Measurements from ENCODE around the gene NTRK3.
"Not testable (repeated sequence)": the region's sequence is repeated elsewhere in the genome, so short reads cannot be mapped to it uniquely, and the experiment has no call there.

Gene NTRK3

DNA sequence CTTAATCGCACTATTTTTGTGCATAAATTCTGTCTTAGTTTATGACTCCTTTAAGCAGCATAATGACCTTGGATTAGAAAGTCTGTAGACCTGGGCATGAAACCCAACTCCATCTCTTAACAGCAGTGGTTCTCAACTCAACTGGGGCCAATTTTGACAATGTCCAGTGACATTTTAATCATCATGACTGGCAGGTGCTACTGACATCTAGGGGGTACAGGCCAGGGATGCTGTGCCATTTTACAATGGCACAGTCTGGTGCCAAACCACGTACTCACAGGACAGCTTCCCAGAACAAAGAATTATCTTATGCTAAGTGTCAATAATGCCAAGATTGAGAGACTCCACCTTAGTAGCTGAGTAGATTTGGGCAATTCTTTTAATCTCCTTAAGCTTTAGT lies 405.0 kb downstream of the NTRK3 start:
- CTCF ChIA-PET = no interaction called here
- POLR2A ChIA-PET (ENCODE audit: low non-redundant PET) = no interaction called here
- TF ChIP-seq, protein P1, sequence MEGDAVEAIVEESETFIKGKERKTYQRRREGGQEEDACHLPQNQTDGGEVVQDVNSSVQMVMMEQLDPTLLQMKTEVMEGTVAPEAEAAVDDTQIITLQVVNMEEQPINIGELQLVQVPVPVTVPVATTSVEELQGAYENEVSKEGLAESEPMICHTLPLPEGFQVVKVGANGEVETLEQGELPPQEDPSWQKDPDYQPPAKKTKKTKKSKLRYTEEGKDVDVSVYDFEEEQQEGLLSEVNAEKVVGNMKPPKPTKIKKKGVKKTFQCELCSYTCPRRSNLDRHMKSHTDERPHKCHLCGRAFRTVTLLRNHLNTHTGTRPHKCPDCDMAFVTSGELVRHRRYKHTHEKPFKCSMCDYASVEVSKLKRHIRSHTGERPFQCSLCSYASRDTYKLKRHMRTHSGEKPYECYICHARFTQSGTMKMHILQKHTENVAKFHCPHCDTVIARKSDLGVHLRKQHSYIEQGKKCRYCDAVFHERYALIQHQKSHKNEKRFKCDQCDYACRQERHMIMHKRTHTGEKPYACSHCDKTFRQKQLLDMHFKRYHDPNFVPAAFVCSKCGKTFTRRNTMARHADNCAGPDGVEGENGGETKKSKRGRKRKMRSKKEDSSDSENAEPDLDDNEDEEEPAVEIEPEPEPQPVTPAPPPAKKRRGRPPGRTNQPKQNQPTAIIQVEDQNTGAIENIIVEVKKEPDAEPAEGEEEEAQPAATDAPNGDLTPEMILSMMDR (conservative IDR thresholded peaks at IDR 0.05; ENCODE audit: low read depth) = no peak
- no peak for DNase-seq (ENCODE audit: low spot score)
- no peak overlapping the region for H3K27ac ChIP-seq

DNA sequence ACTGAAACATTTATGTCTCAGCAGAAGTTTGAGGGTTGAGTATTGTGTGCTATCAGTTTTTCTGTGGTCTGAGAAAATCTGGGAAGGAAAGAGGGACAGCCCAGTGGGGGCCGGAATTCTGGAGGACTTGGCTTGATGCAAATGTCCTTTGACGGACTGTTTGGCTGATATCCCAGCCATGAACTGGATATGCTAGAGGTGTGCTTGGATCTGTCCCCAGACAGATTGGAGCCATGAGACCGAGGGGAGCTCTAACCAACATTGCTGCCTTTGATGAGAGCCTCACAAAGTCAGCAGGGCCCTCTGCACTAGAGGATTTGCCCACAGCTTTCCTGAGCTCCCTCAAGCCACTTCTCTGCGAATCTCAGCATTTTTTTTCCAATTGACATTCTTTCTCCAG lies 405.6 kb downstream of the NTRK3 start:
- no peak for DNase-seq (ENCODE audit: low spot score)
- POLR2A ChIA-PET (ENCODE audit: low non-redundant PET) = no interaction called here
- no peak overlapping the region for H3K27ac ChIP-seq
- CTCF ChIA-PET = no interaction called here
- TF ChIP-seq, protein P1 (conservative IDR thresholded peaks at IDR 0.05; ENCODE audit: low read depth) = no peak

DNA sequence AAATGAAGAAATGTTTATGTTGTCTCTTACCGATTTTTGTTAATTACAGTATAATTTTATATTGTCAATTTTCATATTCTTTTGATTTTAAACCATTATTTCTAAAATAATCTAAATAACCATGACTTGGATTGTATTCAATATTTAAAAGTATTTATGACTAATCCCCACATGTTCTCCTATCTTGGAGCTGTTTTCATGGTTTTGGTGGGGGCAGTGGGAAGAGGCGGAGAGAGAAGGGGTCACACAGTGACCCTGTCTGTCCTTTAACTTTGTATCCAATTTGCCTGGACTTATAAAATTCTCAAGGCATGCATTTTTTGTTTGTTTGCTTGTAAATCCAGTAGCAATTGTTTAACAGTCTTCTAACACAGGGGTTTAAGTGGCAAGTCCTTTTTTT lies 407.4 kb downstream of the NTRK3 start:
- H3K27ac ChIP-seq = no peak overlapping the region
- TF ChIP-seq, protein P1 (conservative IDR thresholded peaks at IDR 0.05; ENCODE audit: low read depth) = no peak
- ChIA-PET POLR2A (ENCODE audit: low non-redundant PET) (no interaction called here), CTCF (no interaction called here)
- DNase-seq (ENCODE audit: low spot score) = no peak

DNA sequence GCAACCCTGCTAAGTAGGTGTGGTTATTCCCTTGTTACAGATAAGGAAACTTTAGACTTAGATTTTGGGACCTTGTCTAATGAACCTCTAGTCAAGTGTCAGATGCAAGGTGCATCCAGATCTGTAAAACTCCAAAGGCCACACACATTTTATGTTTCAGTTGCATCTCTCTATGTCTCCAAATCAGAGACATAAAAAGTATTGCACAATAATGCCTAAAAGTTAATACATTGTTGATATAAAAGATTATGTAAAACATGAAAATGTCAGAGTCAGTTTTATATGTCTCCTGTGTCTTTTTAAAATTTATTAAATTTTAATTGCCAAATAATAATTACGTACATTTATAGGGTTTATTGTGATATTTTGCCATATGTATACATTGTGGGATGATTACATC lies 408.5 kb downstream of the NTRK3 start:
- CTCF ChIA-PET = no interaction called here
- no peak overlapping the region for H3K27ac ChIP-seq
- POLR2A ChIA-PET (ENCODE audit: low non-redundant PET) = no interaction called here
- no peak for DNase-seq (ENCODE audit: low spot score)
- TF ChIP-seq, protein P1 (conservative IDR thresholded peaks at IDR 0.05; ENCODE audit: low read depth) = no peak

DNA sequence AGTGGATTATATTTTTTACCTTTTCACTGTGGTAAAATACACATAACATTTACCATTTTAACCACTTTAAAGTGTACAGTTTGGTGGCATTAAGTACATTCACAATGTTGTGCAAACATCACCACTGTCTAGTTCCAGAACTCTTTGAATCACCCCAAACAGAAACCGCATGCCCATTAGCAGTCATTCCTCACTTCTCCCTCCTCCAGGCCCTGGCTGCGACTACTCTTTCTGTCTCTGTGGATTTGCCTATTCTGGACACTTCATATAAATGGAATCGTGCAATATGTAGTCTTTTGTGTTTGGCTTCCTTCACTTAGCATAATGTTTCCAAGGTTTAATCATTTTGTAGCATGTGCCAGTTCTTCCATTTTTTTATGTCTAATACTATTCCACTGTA lies 409.8 kb downstream of the NTRK3 start:
- CTCF ChIA-PET = no interaction called here
- DNase-seq (ENCODE audit: low spot score) = no peak
- no peak overlapping the region for H3K27ac ChIP-seq
- TF ChIP-seq, protein P1 (conservative IDR thresholded peaks at IDR 0.05; ENCODE audit: low read depth) = no peak
- POLR2A ChIA-PET (ENCODE audit: low non-redundant PET) = no interaction called here

DNA sequence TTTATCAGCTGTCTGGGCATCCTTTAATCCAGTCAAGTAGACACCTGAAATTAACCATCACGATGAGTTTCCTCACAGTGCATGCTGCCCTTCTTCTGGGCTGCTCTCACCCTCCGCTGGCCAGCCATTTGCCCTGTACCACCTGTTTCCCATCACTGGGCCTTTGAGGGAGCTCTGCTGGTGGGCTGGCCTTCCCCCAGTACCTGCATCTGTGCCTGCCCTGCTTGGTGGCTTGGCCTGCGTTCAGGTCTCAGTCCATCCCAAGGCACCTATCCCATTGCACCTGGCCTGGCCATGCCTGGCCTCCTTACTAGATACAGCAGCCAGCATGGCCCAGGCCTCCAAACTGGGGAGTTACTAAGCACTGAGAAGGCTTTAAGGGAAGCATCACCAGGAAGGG lies 413.2 kb downstream of the NTRK3 start:
- POLR2A ChIA-PET (ENCODE audit: low non-redundant PET) = no interaction called here
- CTCF ChIA-PET = no interaction called here
- no peak for DNase-seq (ENCODE audit: low spot score)
- H3K27ac ChIP-seq = no peak overlapping the region
- TF ChIP-seq, protein P1 (conservative IDR thresholded peaks at IDR 0.05; ENCODE audit: low read depth) = no peak

DNA sequence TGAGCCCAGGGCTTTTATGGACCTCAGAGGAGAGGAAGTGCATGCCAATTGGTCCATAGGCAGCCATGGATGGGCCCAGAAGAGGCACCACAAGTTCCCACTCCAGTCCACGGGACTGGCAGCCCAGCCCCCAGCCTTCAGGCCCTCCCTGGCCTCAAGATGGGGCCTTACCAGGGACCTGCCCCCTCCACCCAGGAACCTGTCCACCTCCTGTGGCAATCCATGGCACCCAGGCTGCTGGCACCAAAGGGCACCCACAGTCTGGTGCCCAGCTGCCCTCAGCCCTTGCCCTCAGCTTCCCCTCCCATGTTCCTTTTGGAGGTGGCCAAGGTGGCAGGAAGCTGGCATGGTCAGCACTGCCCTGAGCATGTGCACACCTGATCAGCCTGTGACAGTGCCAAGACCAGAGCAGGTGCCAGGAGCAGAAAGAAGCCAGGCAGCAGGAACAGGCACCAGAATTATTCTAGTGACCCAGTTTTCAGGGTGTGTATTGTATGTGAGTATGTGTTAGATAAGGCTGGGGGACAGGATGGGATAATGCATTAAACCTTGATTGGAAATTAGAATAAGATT lies 415.0 kb downstream of the NTRK3 start:
- H3K27ac ChIP-seq = no peak overlapping the region
- ChIA-PET POLR2A (ENCODE audit: low non-redundant PET) (no interaction called here), CTCF (no interaction called here)
- TF ChIP-seq, protein P1 (conservative IDR thresholded peaks at IDR 0.05; ENCODE audit: low read depth) = no peak
- DNase-seq (ENCODE audit: low spot score) = no peak

DNA sequence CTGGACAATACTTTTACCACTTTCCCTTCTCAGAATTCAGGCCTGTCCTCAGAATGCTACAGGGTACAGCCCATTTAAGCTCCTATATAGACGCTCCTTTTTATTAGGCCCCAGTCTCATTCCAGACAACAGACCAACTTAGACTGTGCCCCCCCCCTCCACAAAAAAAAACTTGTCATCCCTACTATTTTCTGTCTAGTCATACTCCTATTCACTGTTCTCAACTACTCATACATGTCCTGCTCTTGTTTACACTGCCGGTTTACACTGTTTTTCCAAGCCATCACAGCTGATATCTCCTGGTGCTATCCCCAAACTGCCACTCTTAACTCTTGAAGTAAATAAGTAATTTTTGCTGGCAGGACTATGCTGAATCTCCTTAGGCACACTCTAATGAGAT lies 420.7 kb downstream of the NTRK3 start:
- DNase-seq (ENCODE audit: low spot score); CTCF ChIA-PET; POLR2A ChIA-PET (ENCODE audit: low non-redundant PET); H3K27ac ChIP-seq: not testable (repeated sequence)

DNA sequence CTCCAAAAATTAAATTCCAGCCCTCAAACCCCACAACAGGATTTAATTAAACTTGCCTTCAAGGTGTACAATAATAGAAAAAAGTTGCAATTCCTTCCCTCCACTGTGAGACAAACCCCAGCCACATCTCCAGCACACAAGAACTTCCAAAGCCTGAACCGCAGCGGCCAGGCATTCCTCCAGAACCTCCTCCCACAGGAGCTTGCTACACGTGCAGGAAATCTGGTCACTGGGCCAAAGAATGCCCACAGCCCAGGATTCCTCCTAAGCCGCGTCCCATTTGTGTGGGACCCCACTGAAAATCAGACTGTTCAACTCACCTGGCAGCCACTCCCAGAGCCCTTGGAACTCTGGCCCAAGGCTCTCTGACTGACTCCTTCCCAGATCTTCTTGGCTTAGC lies 423.2 kb downstream of the NTRK3 start:
- POLR2A ChIA-PET (ENCODE audit: low non-redundant PET); H3K27ac ChIP-seq; CTCF ChIA-PET; DNase-seq (ENCODE audit: low spot score): not testable (repeated sequence)
